ENCODE measurements around the gene CALY. TPM values are rescaled to one million over a fixed set of nuclear protein-coding genes. Genes with fewer than 3 reads are reported as not detected.

Gene CALY
- total RNA-seq, 1 donor from 2014 or later, result 3.5 TPM

- Mint-ChIP-seq H3K27me3 (ENCODE audit: unreplicated experiment) (no peaks in the 10 kb centered on the region), H3K4me3 (ENCODE audit: unreplicated experiment) (peak within 1 kb of the TSS; percentile 72), H3K9me3 (ENCODE audit: unreplicated experiment) (no peaks in the 10 kb centered on the region), H3K4me1 (ENCODE audit: unreplicated experiment) (no peaks in the 10 kb centered on the region), H3K27ac (ENCODE audit: unreplicated experiment) (no peak within 1 kb of the TSS), H3K36me3 (ENCODE audit: unreplicated experiment) (peaks cover 8% of the 10 kb centered on the region)
- no peak for TF ChIP-seq CTCF (IDR thresholded peaks at IDR 0.05)
- peak; percentile 87 for DNase-seq (ENCODE audit: extremely low spot score, unreplicated experiment)
Measured at GRCh38 chr10:133357285-133358161, 20.8 kb upstream of the CALY start, which contains the start of gene FUOM. TSS of gene FUOM (minus strand) at chr10:133358019. CDS start at chr10:133358007, 12 bp downstream.

GRCh38 chr10:133356549-133357284, 20.0 kb upstream of the CALY start:
- DNase-seq (ENCODE audit: extremely low spot score, unreplicated experiment), result no peak
- no peak for TF ChIP-seq CTCF (IDR thresholded peaks at IDR 0.05)
- Mint-ChIP-seq H3K4me3 (ENCODE audit: unreplicated experiment) (peak overlapping the region; percentile 72), H3K9me3 (ENCODE audit: unreplicated experiment) (no peaks in the 10 kb centered on the region), H3K27ac (ENCODE audit: unreplicated experiment) (no peak overlapping the region), H3K27me3 (ENCODE audit: unreplicated experiment) (no peaks in the 10 kb centered on the region), H3K36me3 (ENCODE audit: unreplicated experiment) (peaks cover 1% of the 10 kb centered on the region), H3K4me1 (ENCODE audit: unreplicated experiment) (no peaks in the 10 kb centered on the region)

GRCh38 chr10:133355991-133356390, 19.3 kb upstream of the CALY start:
- H3K9me3 Mint-ChIP-seq (ENCODE audit: unreplicated experiment), result no peaks in the 10 kb centered on the region
- H3K27me3 Mint-ChIP-seq (ENCODE audit: unreplicated experiment), result no peaks in the 10 kb centered on the region
- H3K27ac Mint-ChIP-seq (ENCODE audit: unreplicated experiment), result no peak overlapping the region
- H3K36me3 Mint-ChIP-seq (ENCODE audit: unreplicated experiment), result peaks cover 1% of the 10 kb centered on the region
- no peaks in the 10 kb centered on the region for H3K4me1 Mint-ChIP-seq (ENCODE audit: unreplicated experiment)
- TF ChIP-seq CTCF (IDR thresholded peaks at IDR 0.05), result no peak
- H3K4me3 Mint-ChIP-seq (ENCODE audit: unreplicated experiment), result peak overlapping the region; percentile 47
- no peak for DNase-seq (ENCODE audit: extremely low spot score, unreplicated experiment)

- Mint-ChIP-seq H3K27me3 (ENCODE audit: unreplicated experiment) (no peaks in the 10 kb centered on the region), H3K36me3 (ENCODE audit: unreplicated experiment) (peaks cover 1% of the 10 kb centered on the region), H3K9me3 (ENCODE audit: unreplicated experiment) (no peaks in the 10 kb centered on the region), H3K4me1 (ENCODE audit: unreplicated experiment) (no peaks in the 10 kb centered on the region), H3K27ac (ENCODE audit: unreplicated experiment) (no peak overlapping the region), H3K4me3 (ENCODE audit: unreplicated experiment) (no peak overlapping the region)
- TF ChIP-seq CTCF (IDR thresholded peaks at IDR 0.05), result no peak
- DNase-seq (ENCODE audit: extremely low spot score, unreplicated experiment), result no peak
Measured at GRCh38 chr10:133355266-133355665, 18.6 kb upstream of the CALY start.

Data from osteocyte (in vitro differentiated cells).